Measurements from ENCODE around the gene ATN1. TPM values are rescaled to one million over a fixed set of nuclear protein-coding genes. Genes with fewer than 3 reads are reported as not detected.
A peak's percentile ranks its signal among the peaks of the same experiment; 100 is the strongest.

Gene ATN1
- polyA plus RNA-seq, 4 donors, result 85.5 to 189 (median 127) TPM

DNA sequence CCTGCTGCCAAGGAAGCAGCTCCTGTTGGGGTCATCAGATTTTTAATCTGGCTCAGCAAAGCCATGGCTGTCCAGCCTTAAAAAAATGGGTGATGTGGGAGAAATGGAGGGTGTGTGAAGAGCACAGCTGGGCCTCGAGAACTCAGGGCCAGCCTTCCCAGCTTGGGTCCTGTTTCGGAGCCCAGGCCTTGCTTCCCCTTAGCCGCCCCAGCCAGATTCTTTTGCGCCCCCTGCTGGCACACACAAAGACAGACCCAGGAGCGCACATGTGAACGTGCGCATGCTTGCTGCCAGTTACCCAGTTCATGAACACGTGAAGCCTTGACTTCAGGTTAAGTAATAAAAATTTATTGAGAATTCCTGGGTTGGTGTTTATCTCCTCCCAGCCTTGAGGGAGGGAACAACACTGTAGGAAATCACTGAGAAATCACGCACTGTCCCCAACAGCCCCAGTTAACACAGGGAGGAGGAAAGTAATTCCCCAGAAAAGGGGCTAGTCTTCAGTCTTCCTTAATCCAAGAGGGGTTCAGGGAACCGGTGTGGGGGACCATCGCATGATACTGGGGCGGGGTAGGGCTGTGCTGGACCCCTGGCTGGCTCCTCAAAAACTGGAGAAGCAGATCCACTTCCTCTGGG, 37.4 kb downstream of the ATN1 start:
- DNase-seq (ENCODE audit: low read depth in 4 of 4, low spot score in 2 of 4), result peak in 2 of 4 donors; percentile 70 to 76

DNA sequence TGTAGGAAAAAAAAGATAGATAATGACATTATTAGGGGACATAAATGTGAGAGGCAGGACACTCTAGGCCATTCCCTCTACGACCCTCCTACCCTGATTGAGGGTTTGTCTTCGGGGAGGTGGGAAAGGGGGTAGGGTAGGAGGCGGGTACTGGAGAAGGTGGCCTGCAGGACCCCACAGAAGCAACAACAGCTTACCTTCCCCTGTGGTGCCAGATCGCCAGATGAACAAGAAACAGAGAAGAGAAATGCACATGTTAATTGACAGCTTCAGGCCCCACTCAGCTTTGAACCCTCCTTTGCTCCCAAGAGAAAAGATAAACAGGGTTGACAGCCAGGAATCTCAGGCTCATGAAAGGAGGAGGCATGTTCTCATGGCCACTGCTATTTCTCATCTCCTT, 38.0 kb downstream of the ATN1 start:
- no peak for DNase-seq (ENCODE audit: low read depth in 4 of 4, low spot score in 2 of 4)

DNA sequence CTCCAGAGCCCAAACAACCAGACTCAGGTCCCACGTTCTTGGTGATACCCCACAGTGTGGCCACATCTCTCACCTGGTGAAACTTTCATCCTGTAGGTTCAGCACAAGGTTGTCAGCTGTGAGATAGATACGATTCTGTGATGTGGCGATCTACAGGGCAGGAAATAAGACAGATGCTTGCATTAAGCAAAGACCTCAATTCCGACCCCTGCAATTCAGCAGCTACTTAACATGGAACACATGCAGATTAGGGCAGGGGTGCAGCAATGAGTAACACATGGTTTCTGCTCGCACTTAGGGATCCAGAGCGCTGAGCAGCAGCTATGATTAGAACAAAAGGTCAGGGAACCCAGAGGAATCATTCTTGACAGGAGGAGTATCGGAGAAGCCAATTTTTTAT, 38.6 kb downstream of the ATN1 start:
- DNase-seq (ENCODE audit: low read depth in 4 of 4, low spot score in 2 of 4), result no peak

DNA sequence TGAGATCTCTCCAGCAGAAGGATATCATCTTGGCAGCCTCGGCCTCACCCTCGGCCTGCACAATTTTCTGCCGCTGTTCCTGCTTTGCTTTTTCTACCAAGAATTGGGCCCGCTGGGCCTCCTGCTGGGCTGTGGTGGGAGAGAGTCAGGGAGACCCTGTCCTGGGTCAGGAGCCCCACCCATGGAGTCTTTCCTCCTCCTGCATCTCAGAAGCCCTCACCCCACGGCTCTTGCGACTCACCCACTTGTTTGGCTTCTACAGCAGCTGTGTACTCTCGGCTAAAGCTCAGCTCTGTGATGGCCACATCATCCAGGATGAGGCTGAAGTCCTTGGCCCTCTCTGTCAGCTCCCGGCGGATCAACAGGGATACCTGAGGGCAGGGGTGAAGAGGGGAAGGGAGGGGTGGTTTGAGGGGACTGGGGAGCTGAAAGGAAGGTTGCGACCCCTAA, 39.9 kb downstream of the ATN1 start:
- DNase-seq (ENCODE audit: low read depth in 4 of 4, low spot score in 2 of 4), result no peak

DNA sequence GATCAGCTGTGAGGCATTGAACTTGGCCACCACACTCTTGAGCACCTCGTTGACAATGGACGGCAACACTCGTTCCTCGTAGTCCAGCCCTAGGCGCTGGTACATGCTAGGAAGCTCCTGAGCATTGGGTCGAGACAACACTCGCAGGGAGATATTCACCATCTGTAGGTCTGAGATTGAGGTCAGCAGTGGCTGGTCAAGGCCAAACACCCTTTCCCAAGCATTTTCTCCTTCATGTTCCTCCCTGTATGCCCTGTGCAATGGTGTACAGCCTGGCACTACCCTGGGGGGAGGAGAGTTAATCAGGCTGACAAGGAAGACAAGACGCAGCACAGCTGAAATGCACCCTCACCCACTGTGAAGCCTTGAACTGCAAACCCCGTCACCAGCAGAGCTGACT, 40.7 kb downstream of the ATN1 start:
- no peak for DNase-seq (ENCODE audit: low read depth in 4 of 4, low spot score in 2 of 4)

DNA sequence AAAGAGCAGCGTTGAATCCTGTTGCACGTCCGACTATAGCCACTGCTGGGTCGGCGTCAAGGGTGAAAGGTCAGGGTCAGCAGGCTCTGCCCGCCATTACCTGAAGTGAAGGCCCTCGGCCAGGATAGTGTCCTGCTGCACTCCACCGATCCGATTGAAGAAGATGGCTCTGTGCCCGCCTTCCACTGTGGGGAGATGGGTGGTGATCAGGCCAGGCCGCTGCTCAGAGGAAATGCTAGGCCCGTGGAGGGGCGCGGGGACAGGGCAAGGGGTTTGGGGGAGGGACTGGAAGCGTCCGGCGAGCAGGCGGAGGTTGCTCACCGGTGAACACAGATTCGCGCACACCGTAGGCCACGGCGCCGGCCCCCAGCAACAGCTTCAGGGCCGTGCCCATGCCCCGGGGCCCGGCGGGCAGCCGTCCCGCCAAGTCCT, 42.4 kb downstream of the ATN1 start:
- DNase-seq (ENCODE audit: low read depth in 4 of 4, low spot score in 2 of 4), result no peak

DNA sequence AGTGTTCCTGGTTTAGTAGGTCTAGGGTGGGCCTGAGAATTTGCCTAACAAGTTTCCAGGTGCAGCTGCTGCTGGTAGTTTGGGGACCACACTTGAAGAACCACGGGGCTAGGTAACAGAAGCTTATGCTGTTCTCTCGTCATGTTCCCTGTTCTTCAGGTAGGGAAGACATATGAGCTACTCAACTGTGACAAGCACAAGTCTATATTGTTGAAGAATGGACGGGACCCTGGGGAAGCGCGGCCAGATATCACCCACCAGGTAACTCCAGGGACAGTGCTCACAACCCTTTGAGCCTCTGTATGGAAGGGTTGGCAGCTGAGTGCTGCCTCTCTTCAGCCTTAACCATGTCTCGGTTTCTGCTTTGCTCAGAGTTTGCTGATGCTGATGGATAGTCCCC, 46.4 kb downstream of the ATN1 start:
- no peak for DNase-seq (ENCODE audit: low read depth in 4 of 4, low spot score in 2 of 4)

DNA sequence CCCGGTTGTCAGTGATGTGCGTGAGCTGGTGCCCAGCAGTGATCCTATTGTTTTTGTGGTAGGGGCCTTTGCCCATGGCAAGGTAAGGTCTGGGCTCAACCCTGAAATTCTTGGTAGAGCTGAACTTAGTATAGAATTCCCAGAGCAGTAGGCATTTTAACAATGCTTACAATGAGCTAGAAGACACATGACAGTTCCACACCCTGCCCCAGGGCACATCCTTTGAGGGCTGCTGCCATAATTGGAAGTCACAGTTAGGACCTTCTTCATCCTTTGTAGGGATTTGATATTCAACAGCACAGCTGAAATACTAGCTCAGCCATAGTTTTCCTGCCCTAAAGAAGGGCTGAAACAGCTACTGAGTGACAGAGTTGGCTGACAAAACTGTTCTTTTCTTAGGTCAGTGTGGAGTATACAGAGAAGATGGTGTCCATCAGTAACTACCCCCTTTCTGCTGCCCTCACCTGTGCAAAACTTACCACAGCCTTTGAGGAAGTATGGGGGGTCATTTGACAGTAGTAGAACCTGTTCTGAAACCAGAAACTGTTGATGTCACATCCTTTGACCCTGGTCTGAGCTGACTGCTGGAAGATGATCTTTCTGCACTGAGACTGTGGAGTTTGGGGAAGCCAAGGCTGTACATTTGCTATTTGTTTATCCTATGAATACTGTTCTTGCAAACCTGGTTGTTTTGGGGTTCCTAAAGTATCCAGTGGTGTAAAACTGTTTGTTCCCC, 47.7 kb downstream of the ATN1 start:
- DNase-seq (ENCODE audit: low read depth in 4 of 4, low spot score in 2 of 4), result no peak

DNA sequence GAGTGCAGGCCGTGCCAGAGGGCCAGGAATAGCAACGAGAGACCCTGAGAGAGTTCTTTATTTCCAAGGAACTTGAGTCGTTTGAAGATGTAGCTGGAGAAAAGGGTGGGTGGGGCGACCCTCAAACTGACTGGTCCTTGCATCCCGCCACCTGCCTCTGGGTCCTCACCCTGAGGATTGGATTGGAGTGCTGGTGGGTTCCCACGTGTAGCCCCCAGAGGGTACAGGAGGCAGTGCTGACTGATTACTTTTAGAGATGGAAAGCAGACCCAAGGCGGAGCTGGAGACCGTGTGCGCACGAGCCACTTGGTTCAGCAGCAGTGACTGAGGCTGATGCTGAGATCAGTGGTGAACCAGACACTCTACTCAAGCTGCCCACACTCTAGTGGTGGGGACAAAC, 49.9 kb downstream of the ATN1 start:
- no peak for DNase-seq (ENCODE audit: low read depth in 4 of 4, low spot score in 2 of 4)

DNA sequence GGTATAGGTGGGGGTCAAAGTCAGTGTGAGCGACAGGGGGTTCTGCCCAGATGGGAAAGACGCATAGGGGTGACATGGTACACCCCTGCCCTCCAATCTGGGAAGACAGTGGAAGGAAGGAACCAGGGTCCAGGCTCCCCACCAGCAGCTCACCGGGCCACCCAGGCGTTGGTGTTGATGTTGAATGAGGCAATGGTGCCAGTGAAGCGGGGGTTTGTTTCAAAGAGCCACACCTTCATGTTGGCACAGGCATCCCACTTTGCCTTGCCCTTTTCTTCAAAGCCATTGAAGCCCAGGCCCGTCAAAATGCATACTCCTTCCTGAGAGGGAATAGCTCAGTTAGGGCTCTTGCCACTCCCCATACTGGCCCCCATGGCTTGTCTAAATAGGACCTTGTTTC, 50.4 kb downstream of the ATN1 start:
- DNase-seq (ENCODE audit: low read depth in 4 of 4, low spot score in 2 of 4), result no peak

DNA sequence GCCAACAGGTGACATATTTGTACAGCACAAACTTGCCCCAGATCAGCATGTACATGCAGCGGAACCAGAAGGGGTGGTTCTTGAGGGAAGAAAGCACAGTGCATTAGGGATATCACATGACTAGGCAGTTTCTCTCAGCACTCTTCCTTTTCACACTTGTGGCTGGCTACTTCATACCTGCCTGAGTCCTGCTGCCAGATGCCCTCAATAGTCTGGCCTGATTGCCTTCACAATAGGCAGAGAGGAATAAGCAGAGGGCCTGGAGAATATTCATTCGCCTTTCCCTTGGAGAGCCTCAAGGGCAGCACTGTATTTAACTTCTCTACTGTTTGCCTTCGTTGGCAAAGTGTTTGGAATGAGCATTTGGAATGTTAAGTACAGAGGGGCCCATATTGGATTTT, 50.9 kb downstream of the ATN1 start:
- no peak for DNase-seq (ENCODE audit: low read depth in 4 of 4, low spot score in 2 of 4)

DNA sequence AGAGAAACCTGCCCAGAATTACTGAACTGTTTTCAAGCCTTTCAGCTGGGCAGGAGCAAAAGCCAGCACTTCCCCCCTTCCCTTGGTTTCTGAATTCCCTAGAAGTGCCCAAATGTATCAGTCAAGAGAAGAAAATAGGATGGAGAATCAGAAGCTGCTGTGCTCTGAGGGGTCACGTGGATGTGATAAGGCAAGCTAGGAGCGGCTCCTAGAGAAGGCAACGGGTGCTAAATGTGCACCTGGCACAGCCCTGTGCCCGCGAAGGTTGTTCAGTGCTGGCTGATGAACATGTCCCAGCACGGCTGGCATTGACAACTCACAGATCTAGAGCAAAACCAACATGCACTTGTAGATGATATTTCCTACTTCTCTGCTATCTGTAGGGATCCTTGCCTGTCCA, 51.3 kb downstream of the ATN1 start:
- no peak for DNase-seq (ENCODE audit: low read depth in 4 of 4, low spot score in 2 of 4)

DNA sequence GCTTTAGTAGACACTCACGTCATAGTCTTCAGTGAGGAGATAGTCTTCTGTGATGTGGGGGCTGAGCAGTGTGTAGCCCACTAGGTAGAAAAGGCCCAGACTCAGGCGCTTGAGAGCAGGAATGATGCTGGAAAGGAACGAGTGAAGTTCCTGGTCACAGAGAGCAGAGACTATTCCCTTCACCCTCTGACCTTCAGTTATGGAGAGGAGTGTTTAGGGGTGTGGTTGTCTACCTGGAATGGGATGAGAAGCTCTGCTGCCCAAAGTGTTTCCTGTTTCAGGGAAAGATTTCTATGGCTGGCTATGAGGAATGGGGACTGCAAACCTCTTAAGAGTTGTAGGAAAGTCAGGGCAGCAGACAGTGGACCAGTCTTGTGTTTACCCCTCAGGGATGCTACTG, 51.7 kb downstream of the ATN1 start:
- DNase-seq (ENCODE audit: low read depth in 4 of 4, low spot score in 2 of 4), result no peak

DNA sequence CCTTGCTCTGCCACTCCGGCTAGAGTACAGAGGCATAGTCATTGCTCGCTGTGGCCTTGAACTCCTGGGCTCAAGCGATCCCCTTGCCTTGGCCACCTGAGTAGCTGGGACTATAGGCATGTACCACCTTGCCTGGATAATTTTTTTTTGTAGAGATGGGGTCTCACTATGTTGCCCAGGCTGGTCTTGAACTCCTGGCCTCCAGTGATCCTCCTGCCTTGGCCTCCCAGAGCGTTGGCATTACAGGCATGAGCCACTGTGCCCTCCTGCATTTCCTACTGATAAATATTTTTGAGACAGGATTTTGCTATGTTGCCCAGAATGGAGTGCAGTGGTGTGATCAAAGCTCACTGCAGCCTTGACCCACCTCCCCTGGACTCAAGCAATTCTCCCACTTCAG, 52.3 kb downstream of the ATN1 start:
- DNase-seq (ENCODE audit: low read depth in 4 of 4, low spot score in 2 of 4), result no peak

DNA sequence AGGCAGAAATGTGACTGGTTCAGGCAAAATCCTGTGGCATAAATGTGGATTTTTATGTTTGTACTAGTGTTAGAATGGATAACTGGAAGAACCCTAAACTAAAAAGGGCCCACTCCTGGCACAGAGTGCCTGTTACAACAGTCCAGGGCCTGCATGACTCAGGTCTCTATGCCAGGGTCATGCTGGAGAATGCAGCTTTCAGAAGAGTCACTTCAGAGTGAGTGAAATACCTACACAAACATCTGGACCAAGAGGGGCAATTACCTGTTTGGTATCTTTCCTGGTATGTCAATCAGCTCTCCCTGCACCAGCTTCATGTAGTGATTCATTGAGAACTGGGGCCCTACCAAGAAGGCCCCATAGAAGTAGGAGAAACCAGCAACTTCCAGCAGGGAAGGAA, 53.0 kb downstream of the ATN1 start:
- no peak for DNase-seq (ENCODE audit: low read depth in 4 of 4, low spot score in 2 of 4)

DNA sequence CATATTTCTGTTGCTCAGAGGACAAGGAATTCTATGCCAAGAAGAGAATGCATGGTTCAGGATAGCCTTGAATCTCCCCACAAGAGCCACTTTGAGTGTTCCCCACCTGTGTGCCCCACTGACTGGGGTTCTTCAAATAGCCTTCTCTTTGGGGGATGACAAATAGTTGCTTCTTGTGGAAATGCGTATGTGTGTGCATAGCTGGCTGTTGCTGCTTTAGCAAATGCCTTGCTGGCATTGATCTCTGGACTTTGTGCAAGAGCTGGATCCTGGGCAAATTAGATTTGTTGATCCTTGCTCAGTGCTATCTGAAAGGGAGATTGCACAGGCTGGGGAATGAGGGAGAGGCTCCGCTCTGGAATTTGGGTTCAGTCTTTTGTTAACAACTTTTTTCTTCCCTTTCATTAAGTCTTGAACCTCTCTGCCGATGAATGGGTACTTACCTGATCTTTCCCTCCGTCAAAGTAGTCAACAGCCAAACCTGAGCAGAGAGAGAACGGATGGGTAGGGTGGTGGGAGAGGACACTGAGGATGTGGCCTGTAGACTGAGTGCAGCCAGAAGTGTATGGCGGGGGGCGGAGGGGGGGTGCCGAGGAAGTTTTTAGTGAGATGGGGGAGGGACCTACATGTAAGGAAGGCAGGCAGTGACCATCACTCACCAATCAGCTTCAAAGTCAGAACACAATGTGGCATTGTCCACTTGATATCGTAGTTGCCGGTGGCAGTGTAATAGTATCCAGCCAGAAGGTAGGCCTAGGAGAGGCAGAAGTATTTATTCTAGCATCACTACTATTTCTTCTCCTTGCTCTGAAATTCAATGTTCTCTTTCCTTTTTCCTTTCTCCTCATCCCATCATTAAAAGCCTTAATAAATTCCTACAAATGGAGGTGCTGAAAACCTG, 53.6 kb downstream of the ATN1 start:
- no peak for DNase-seq (ENCODE audit: low read depth in 4 of 4, low spot score in 2 of 4)

DNA sequence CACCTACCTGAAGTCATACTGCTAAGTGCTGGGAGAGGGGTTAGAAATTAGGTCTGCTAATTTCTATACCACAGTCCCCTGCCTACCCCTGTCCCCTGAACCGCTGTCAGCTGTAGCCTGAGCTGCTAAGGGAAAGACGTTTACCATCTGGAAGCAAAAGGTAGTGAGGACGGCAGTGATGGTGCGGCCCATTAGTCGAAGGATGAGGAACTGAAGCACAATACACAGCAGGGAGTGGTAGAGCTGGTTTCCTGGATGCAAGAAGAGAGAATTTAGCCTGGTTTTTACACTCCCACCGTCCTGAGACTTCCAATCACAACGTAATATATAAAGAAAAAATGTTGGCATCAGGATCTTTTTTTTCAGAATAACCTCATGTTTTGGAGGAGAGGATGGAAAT, 54.8 kb downstream of the ATN1 start:
- no peak for DNase-seq (ENCODE audit: low read depth in 4 of 4, low spot score in 2 of 4)

DNA sequence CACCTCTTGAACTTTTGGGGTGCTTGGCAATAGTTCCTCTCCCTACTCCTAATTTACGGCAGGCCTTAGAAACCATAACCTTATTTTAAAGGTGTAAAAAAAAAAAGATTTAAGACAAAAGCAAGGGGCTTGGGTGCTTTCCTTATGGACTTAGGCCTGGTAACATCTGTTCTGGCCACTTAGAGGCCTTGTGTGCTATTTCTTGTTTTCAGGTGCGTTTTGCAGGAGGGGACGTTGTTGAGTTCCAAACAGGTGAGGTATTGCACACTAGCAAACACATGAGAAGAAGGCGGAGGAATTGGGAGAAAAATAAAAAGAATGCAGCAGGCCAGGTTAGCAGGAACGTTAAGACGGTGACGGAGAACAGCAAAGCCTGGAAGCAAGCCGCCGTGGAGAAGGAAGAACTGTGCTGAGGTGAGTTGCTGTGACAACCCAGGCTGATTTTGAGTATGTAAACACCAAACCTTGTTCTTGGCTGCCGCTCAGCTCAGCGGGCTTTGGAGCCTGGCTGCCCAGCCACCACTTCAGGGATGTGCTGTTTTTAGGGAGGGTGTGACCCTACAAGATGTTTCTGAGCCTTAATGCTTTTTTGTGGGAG, 60.3 kb downstream of the ATN1 start:
- DNase-seq (ENCODE audit: low read depth in 4 of 4, low spot score in 2 of 4), result no peak
